GM23338 (cell line): ENCODE measurements around the gene PCDHGB7. TPM values are rescaled to one million over a fixed set of nuclear protein-coding genes. Genes with fewer than 3 reads are reported as not detected.

Source experiments
- ATAC-seq: fragments of 200-7000 bp; cut with Tn5 transposase; 3 replicates; pipeline ENCODE4 v1.9.1; 2020
- DNase-seq: peaks from one replicate; pipeline ENCODE4 v3.0.0-alpha.2; 2015; ENCODE audit warnings: low spot score
- H2AFZ ChIP-seq: fragments of 200-600 bp; sonication (generic); 2 replicates; pipeline ENCODE4 v1.8.0; 2016; ENCODE audit warnings: antibody characterized with exemption, mild to moderate bottlenecking, moderate library complexity
- H3F3A ChIP-seq: fragments of 200-600 bp; sonication (generic); replicated peaks from 2 replicates; pipeline ENCODE4 v1.8.0; 2017; ENCODE audit warnings: antibody characterized with exemption, mixed run types, low read depth
- H3K27ac ChIP-seq: fragments of 200-600 bp; sonication (generic); 2 replicates; pipeline ENCODE4 v1.6.1; 2016; ENCODE audit warnings: low read depth
- H3K27me3 ChIP-seq: fragments of 200-600 bp; sonication (generic); 2 replicates; pipeline ENCODE4 v1.8.0; 2016; ENCODE audit warnings: mild to moderate bottlenecking, mixed run types, moderate library complexity; ENCODE audit not compliant: insufficient read depth
- H3K36me3 ChIP-seq: fragments of 200-600 bp; sonication (generic); 2 replicates; pipeline ENCODE4 v1.8.0; 2016; ENCODE audit warnings: mild to moderate bottlenecking; ENCODE audit not compliant: insufficient read depth
- H3K4me1 ChIP-seq: fragments of 200-600 bp; sonication (generic); 2 replicates; pipeline ENCODE4 v1.8.0; 2016; ENCODE audit warnings: mild to moderate bottlenecking, moderate library complexity; ENCODE audit not compliant: insufficient read depth
- H3K4me2 ChIP-seq: fragments of 200-600 bp; sonication (generic); 2 replicates; pipeline ENCODE4 v1.7.1; 2017; ENCODE audit warnings: mixed run types
- H3K4me3 ChIP-seq: fragments of 200-600 bp; sonication (generic); 2 replicates; pipeline ENCODE4 v1.6.1; 2016; ENCODE audit warnings: mixed run types
- H3K79me2 ChIP-seq: fragments of 200-600 bp; sonication (generic); replicated peaks from 2 replicates; pipeline ENCODE4 v1.8.0; 2017; ENCODE audit warnings: mild to moderate bottlenecking; ENCODE audit not compliant: insufficient read depth
- H3K9me2 ChIP-seq: fragments of 200-600 bp; sonication (generic); 2 replicates; pipeline ENCODE4 v1.8.0; 2017; ENCODE audit not compliant: insufficient read depth
- H4K20me1 ChIP-seq: fragments of 200-600 bp; sonication (generic); replicated peaks from 2 replicates; pipeline ENCODE4 v1.8.0; 2017; ENCODE audit warnings: mild to moderate bottlenecking; ENCODE audit not compliant: insufficient read depth
- H3K27ac Mint-ChIP-seq: 2 replicates; pipeline ENCODE4 v1.8.0; 2020; ENCODE audit warnings: inconsistent platforms, mild to moderate bottlenecking, moderate library complexity, mixed read lengths
- H3K27me3 Mint-ChIP-seq: 3 replicates; pipeline ENCODE4 v1.8.0; 2022; ENCODE audit warnings: low read depth, mild to moderate bottlenecking, moderate library complexity, mixed read lengths, inconsistent platforms; ENCODE audit not compliant: insufficient read depth, poor library complexity
- H3K36me3 Mint-ChIP-seq: 3 replicates; pipeline ENCODE4 v1.8.0; 2021; ENCODE audit warnings: low read depth, mild to moderate bottlenecking, inconsistent platforms, moderate library complexity, mixed read lengths
- H3K4me1 Mint-ChIP-seq: 3 replicates; pipeline ENCODE4 v1.8.0; 2020; ENCODE audit warnings: mild to moderate bottlenecking, inconsistent platforms, mixed read lengths
- H3K4me3 Mint-ChIP-seq: 3 replicates; pipeline ENCODE4 v1.8.0; 2021; ENCODE audit warnings: moderate library complexity, mild to moderate bottlenecking, inconsistent platforms, mixed read lengths
- H3K9me3 Mint-ChIP-seq: 3 replicates; pipeline ENCODE4 v1.8.0; 2020; ENCODE audit warnings: moderate library complexity, mild to moderate bottlenecking, inconsistent platforms, mixed read lengths
- CREB1 ChIP-seq: fragments of 250-450 bp; sonication (Bioruptor Pico); IDR thresholded peaks from 2 replicates; pipeline ENCODE4 v1.5.0; 2020; ENCODE audit warnings: low read depth, mild to moderate bottlenecking, moderate library complexity
- CTCF ChIP-seq, 2 experiments: fragments of 200-600 bp in 1 of 2; sonication (generic) in 1 of 2; conservative IDR thresholded peaks; 2 replicates each; pipeline versions ENCODE4 v1.5.1 to v1.6.1; 2016 to 2017; ENCODE audit warnings: antibody characterized with exemption in 2 of 2, low read depth in 2 of 2, mild to moderate bottlenecking in 2 of 2, moderate library complexity in 1 of 2
- ETS1 ChIP-seq: IDR thresholded peaks from 2 replicates; pipeline ENCODE4 v1.6.1; 2016; ENCODE audit warnings: antibody characterized with exemption
- EZH2 ChIP-seq: fragments of 200-600 bp; sonication (generic); IDR thresholded peaks from one replicate; pipeline ENCODE4 v1.8.0; 2017; ENCODE audit warnings: antibody characterized with exemption, mild to moderate bottlenecking, low read depth; ENCODE audit not compliant: unreplicated experiment
- EZH2phosphoT487 ChIP-seq: fragments of 200-600 bp; sonication (generic); IDR thresholded peaks from one replicate; pipeline ENCODE4 v1.8.1; 2018; ENCODE audit warnings: antibody characterized with exemption; ENCODE audit not compliant: unreplicated experiment
- JUNB ChIP-seq: IDR thresholded peaks from one replicate; pipeline ENCODE4 v1.6.1; 2016; ENCODE audit warnings: antibody characterized with exemption; ENCODE audit not compliant: unreplicated experiment
- NANOG ChIP-seq: IDR thresholded peaks from 2 replicates; pipeline ENCODE4 v1.6.1; 2016; ENCODE audit warnings: antibody characterized with exemption, borderline replicate concordance
- POLR2AphosphoS5 ChIP-seq: IDR thresholded peaks from 2 replicates; pipeline ENCODE4 v1.6.1; 2016; ENCODE audit warnings: antibody characterized with exemption, low read depth
- STAT1 ChIP-seq: IDR thresholded peaks from one replicate; pipeline ENCODE4 v1.6.1; 2016; ENCODE audit warnings: antibody characterized with exemption; ENCODE audit not compliant: unreplicated experiment
- ZNF114 ChIP-seq: fragments of 250-450 bp; sonication (Bioruptor Pico); IDR thresholded peaks from 2 replicates; pipeline ENCODE4 v1.5.0; 2020; ENCODE audit warnings: mild to moderate bottlenecking, moderate library complexity
- ZNF331 ChIP-seq: fragments of 250-450 bp; sonication (Bioruptor Pico); IDR thresholded peaks from 2 replicates; pipeline ENCODE4 v1.5.0; 2020; ENCODE audit warnings: low read depth, mild to moderate bottlenecking, moderate library complexity
- polyA plus RNA-seq: library from polyadenylated mRNA; unstranded; fragments of >200 nt; fragmentation: Nextera tagmentation; extraction: Ambion mirVana; gene quantifications from 2 replicates; pipeline ENCODE4 v1.2.1, GENCODE V29; 2016
- total RNA-seq: library from RNA; depleted of rRNA; stranded (reverse); fragments of >200 nt; shearing (Covaris generic); gene quantifications from 2 replicates; pipeline ENCODE4 v1.2.3, GENCODE V29; 2014
- TF ChIP-seq, protein P1 (sequence below): fragments of 250-450 bp; sonication (Bioruptor Pico); IDR thresholded peaks from 2 replicates; pipeline ENCODE4 v1.5.0; 2020; ENCODE audit warnings: mild to moderate bottlenecking, moderate library complexity
- TF ChIP-seq, protein P2 (sequence below): IDR thresholded peaks from one replicate; pipeline ENCODE4 v1.6.1; 2018; ENCODE audit warnings: antibody characterized with exemption; ENCODE audit not compliant: unreplicated experiment

PCDHGB7 gene
- total and polyA plus RNA-seq, 2 experiments from 2014 or later: 1.4 to 11.7 TPM

GRCh38 chr5:141383345-141383744, 34.1 kb upstream of the PCDHGB7 start:
- peaks cover 10% of the 10 kb centered on the region for H3K27me3 Mint-ChIP-seq
- H3K4me1 ChIP-seq: 0 out of 2 replicates have a peak, but pooled peaks cover 3% of the 10 kb centered on the region
- H2AFZ ChIP-seq: no peak overlapping the region
- H3K27ac ChIP-seq: no peak overlapping the region
- H3K79me2 ChIP-seq: no peaks in the 10 kb centered on the region
- H3K27me3 ChIP-seq: peaks cover 2% of the 10 kb centered on the region; the same call in 1 of the 2 replicates
- DNase-seq (no peak), ATAC-seq (no peak)
- H4K20me1 ChIP-seq: no peaks in the 10 kb centered on the region
- H3K36me3 Mint-ChIP-seq: peaks cover 46% of the 10 kb centered on the region
- no peak overlapping the region for H3K4me3 ChIP-seq
- H3K9me2 ChIP-seq: no peaks in the 10 kb centered on the region
- H3K36me3 ChIP-seq: no peaks in the 10 kb centered on the region
- no peak for TF ChIP-seq NANOG
- TF ChIP-seq ZNF114 (CRISPR knock-in tag): no peak
- no peak for TF ChIP-seq ETS1
- no peak for TF ChIP-seq CTCF (conservative IDR thresholded peaks at IDR 0.05; ENCODE audit: low read depth in 2 of 2)
- TF ChIP-seq, protein P1, sequence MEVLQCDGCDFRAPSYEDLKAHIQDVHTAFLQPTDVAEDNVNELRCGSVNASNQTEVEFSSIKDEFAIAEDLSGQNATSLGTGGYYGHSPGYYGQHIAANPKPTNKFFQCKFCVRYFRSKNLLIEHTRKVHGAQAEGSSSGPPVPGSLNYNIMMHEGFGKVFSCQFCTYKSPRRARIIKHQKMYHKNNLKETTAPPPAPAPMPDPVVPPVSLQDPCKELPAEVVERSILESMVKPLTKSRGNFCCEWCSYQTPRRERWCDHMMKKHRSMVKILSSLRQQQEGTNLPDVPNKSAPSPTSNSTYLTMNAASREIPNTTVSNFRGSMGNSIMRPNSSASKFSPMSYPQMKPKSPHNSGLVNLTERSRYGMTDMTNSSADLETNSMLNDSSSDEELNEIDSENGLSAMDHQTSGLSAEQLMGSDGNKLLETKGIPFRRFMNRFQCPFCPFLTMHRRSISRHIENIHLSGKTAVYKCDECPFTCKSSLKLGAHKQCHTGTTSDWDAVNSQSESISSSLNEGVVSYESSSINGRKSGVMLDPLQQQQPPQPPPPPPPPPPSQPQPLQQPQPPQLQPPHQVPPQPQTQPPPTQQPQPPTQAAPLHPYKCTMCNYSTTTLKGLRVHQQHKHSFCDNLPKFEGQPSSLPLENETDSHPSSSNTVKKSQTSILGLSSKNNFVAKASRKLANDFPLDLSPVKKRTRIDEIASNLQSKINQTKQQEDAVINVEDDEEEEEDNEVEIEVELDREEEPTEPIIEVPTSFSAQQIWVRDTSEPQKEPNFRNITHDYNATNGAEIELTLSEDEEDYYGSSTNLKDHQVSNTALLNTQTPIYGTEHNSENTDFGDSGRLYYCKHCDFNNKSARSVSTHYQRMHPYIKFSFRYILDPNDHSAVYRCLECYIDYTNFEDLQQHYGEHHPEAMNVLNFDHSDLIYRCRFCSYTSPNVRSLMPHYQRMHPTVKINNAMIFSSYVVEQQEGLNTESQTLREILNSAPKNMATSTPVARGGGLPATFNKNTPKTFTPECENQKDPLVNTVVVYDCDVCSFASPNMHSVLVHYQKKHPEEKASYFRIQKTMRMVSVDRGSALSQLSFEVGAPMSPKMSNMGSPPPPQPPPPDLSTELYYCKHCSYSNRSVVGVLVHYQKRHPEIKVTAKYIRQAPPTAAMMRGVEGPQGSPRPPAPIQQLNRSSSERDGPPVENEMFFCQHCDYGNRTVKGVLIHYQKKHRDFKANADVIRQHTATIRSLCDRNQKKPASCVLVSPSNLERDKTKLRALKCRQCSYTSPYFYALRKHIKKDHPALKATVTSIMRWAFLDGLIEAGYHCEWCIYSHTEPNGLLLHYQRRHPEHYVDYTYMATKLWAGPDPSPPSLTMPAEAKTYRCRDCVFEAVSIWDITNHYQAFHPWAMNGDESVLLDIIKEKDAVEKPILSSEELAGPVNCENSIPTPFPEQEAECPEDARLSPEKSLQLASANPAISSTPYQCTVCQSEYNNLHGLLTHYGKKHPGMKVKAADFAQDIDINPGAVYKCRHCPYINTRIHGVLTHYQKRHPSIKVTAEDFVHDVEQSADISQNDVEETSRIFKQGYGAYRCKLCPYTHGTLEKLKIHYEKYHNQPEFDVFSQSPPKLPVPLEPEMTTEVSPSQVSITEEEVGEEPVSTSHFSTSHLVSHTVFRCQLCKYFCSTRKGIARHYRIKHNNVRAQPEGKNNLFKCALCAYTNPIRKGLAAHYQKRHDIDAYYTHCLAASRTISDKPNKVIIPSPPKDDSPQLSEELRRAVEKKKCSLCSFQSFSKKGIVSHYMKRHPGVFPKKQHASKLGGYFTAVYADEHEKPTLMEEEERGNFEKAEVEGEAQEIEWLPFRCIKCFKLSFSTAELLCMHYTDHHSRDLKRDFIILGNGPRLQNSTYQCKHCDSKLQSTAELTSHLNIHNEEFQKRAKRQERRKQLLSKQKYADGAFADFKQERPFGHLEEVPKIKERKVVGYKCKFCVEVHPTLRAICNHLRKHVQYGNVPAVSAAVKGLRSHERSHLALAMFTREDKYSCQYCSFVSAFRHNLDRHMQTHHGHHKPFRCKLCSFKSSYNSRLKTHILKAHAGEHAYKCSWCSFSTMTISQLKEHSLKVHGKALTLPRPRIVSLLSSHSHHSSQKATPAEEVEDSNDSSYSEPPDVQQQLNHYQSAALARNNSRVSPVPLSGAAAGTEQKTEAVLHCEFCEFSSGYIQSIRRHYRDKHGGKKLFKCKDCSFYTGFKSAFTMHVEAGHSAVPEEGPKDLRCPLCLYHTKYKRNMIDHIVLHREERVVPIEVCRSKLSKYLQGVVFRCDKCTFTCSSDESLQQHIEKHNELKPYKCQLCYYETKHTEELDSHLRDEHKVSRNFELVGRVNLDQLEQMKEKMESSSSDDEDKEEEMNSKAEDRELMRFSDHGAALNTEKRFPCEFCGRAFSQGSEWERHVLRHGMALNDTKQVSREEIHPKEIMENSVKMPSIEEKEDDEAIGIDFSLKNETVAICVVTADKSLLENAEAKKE (CRISPR knock-in tag): no peak
- TF ChIP-seq STAT1: no peak
- no peak for TF ChIP-seq EZH2
- TF ChIP-seq POLR2AphosphoS5: no peak
- no peak for TF ChIP-seq JUNB
- no peak for TF ChIP-seq EZH2phosphoT487
- no peak for TF ChIP-seq CREB1
- TF ChIP-seq, protein P2, sequence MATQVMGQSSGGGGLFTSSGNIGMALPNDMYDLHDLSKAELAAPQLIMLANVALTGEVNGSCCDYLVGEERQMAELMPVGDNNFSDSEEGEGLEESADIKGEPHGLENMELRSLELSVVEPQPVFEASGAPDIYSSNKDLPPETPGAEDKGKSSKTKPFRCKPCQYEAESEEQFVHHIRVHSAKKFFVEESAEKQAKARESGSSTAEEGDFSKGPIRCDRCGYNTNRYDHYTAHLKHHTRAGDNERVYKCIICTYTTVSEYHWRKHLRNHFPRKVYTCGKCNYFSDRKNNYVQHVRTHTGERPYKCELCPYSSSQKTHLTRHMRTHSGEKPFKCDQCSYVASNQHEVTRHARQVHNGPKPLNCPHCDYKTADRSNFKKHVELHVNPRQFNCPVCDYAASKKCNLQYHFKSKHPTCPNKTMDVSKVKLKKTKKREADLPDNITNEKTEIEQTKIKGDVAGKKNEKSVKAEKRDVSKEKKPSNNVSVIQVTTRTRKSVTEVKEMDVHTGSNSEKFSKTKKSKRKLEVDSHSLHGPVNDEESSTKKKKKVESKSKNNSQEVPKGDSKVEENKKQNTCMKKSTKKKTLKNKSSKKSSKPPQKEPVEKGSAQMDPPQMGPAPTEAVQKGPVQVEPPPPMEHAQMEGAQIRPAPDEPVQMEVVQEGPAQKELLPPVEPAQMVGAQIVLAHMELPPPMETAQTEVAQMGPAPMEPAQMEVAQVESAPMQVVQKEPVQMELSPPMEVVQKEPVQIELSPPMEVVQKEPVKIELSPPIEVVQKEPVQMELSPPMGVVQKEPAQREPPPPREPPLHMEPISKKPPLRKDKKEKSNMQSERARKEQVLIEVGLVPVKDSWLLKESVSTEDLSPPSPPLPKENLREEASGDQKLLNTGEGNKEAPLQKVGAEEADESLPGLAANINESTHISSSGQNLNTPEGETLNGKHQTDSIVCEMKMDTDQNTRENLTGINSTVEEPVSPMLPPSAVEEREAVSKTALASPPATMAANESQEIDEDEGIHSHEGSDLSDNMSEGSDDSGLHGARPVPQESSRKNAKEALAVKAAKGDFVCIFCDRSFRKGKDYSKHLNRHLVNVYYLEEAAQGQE: no peak
- no peak for TF ChIP-seq ZNF331 (CRISPR knock-in tag)
- H3F3A ChIP-seq: no peaks in the 10 kb centered on the region
- H3K4me1 Mint-ChIP-seq: no peaks in the 10 kb centered on the region
- H3K9me3 Mint-ChIP-seq: peaks cover 58% of the 10 kb centered on the region
- no peak overlapping the region for H3K4me2 ChIP-seq
- no peak overlapping the region for H3K27ac Mint-ChIP-seq
- peak overlapping the region; percentile 85 for H3K4me3 Mint-ChIP-seq
